HG02623 (cell line): ENCODE measurements around the gene NPTX2.

Source experiments
- ATAC-seq: cut with Tn5 transposase; IDR thresholded peaks from one replicate; pipeline ENCODE4 v1.9.1; 2021; ENCODE audit warnings: moderate library complexity; ENCODE audit not compliant: unreplicated experiment

Gene NPTX2

GRCh38 chr7:98653601-98654310 is 36.7 kb downstream of the NPTX2 start:
- no peak for ATAC-seq

- no peak for ATAC-seq
Measured at GRCh38 chr7:98654524-98655272, 37.6 kb downstream of the NPTX2 start.

GRCh38 chr7:98655611-98656010 is 38.5 kb downstream of the NPTX2 start:
- no peak for ATAC-seq

- no peak for ATAC-seq
Measured at GRCh38 chr7:98656899-98657298, 39.8 kb downstream of the NPTX2 start.

GRCh38 chr7:98657736-98658135 is 40.7 kb downstream of the NPTX2 start:
- ATAC-seq = no peak

- no peak for ATAC-seq
Measured at GRCh38 chr7:98659756-98660155, 42.7 kb downstream of the NPTX2 start.

GRCh38 chr7:98661607-98662006 is 44.5 kb downstream of the NPTX2 start:
- ATAC-seq = no peak

GRCh38 chr7:98662289-98662688 is 45.2 kb downstream of the NPTX2 start:
- ATAC-seq = no peak

- no peak for ATAC-seq
Measured at GRCh38 chr7:98664882-98665281, 47.8 kb downstream of the NPTX2 start.

- ATAC-seq = no peak
Measured at GRCh38 chr7:98668255-98668654, 51.2 kb downstream of the NPTX2 start.

GRCh38 chr7:98669329-98670000 is 52.4 kb downstream of the NPTX2 start:
- no peak for ATAC-seq

GRCh38 chr7:98670186-98670585 is 53.1 kb downstream of the NPTX2 start:
- no peak for ATAC-seq

GRCh38 chr7:98671733-98672331 is 54.7 kb downstream of the NPTX2 start:
- ATAC-seq = no peak

GRCh38 chr7:98674461-98674860 is 57.4 kb downstream of the NPTX2 start:
- no peak for ATAC-seq

GRCh38 chr7:98674881-98675280 is 57.8 kb downstream of the NPTX2 start:
- no peak for ATAC-seq

GRCh38 chr7:98678215-98678614 is 61.1 kb downstream of the NPTX2 start:
- no peak for ATAC-seq
